ENCODE results near the gene KAZN.

Gene KAZN

DNA sequence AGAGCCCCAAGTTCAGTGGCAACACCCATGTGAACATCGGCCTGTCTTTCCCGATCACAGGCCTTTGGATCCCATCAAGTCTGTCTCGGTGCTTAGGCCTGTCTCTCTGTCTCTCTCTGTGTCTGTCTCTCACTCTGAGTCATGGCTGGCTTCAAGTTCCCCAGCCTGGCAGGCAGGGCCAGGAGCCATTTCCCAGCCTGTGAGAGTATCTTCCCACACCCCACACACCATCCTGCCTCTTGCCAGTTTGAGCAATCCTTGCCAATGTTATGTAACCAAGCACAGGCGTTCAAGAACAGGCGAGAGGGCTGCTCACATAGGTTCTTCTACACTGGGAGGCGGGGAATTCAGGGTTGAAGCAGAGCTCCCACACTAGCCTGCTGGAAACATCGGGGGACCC lies 485.1 kb downstream of the KAZN start:
- TF ChIP-seq, protein P1, sequence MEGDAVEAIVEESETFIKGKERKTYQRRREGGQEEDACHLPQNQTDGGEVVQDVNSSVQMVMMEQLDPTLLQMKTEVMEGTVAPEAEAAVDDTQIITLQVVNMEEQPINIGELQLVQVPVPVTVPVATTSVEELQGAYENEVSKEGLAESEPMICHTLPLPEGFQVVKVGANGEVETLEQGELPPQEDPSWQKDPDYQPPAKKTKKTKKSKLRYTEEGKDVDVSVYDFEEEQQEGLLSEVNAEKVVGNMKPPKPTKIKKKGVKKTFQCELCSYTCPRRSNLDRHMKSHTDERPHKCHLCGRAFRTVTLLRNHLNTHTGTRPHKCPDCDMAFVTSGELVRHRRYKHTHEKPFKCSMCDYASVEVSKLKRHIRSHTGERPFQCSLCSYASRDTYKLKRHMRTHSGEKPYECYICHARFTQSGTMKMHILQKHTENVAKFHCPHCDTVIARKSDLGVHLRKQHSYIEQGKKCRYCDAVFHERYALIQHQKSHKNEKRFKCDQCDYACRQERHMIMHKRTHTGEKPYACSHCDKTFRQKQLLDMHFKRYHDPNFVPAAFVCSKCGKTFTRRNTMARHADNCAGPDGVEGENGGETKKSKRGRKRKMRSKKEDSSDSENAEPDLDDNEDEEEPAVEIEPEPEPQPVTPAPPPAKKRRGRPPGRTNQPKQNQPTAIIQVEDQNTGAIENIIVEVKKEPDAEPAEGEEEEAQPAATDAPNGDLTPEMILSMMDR (IDR thresholded peaks at IDR 0.05; ENCODE audit: low read depth, low read length, missing control alignments), result no peak
- DNase-seq (ENCODE audit: low read depth), result no peak
- H3K4me3 ChIP-seq (ENCODE audit: low read depth, low read length), result no peak overlapping the region

GRCh38 chr1:15088281-15088971 lies 489.9 kb downstream of the KAZN start:
- H3K4me3 ChIP-seq (ENCODE audit: low read depth, low read length), result no peak overlapping the region
- TF ChIP-seq, protein P1 (IDR thresholded peaks at IDR 0.05; ENCODE audit: low read depth, low read length, missing control alignments), result no peak
- no peak for DNase-seq (ENCODE audit: low read depth)

DNA sequence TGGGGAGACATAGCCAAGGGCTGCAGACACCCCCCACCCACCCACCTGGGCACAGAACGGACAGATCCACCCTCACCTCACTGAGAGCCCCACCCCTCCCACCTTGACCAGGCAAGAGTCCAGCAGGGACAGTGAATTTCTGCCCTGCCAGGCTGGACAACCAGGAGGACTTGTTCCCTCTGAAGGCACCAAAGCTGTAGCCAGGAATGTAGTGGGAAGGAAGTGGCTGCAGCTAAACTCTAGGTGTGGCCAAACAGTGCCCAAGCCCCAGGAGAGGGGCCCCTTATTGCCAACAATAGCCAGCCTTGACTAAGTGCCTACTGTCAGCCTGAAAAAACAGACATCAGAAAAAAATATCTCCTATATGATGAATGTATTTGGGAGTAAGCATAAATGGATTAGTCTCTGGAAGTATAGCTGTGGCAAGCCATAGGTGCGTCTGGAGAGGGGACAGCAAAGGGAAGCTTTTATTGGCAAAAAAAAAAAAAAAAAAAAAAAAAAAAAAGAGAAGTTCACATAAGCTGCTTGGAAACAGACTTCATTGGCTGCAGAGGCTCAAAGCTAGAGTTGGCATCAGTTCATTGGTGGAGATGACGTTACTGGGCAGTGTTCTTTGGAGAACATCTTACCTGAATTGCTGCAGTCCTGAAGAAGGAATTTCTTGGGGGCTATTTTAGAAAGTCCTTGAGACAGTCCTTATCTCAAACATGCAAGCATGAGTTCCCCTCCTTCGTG lies 490.9 kb downstream of the KAZN start:
- TF ChIP-seq, protein P1 (IDR thresholded peaks at IDR 0.05; ENCODE audit: low read depth, low read length, missing control alignments), result no peak
- no peak overlapping the region for H3K4me3 ChIP-seq (ENCODE audit: low read depth, low read length)
- DNase-seq (ENCODE audit: low read depth), result no peak

DNA sequence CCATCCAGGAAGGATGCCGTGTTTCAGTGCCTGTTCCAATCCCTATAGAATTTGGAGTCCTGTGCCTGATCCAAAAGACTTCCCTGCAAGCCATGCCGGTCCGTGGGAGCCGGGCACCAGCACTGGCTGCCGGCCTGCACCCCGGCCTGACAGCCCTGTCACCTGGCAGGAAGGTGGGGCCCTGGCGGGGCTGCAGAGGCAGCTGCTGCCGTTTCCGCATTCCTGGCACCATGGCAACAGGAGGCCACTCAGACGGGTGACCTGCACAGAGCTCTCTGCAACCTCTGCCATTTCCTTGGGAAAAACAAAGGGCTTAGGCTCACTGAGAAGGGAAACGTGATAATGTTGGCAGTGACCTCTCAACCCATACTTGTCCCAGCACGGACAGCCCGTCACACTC lies 491.9 kb downstream of the KAZN start:
- TF ChIP-seq, protein P1 (IDR thresholded peaks at IDR 0.05; ENCODE audit: low read depth, low read length, missing control alignments), result no peak
- H3K4me3 ChIP-seq (ENCODE audit: low read depth, low read length), result no peak overlapping the region
- DNase-seq (ENCODE audit: low read depth), result no peak

DNA sequence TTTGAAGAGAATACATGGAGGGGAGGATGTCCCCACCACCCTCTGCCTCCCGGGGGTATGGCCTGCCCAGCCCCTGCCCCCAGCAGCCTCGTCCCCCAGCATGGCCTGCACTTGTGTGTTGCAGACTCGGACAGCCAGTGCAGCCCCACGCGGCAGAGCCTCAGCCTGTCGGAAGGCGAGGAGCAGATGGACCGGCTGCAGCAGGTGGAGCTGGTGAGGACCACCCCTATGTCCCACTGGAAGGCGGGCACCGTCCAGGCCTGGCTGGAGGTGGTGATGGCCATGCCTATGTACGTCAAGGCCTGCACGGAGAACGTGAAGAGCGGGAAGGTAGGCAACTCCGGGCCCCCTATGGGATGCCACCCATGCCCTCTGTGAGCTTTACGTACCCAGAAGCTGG lies 495.6 kb downstream of the KAZN start:
- TF ChIP-seq, protein P1 (IDR thresholded peaks at IDR 0.05; ENCODE audit: low read depth, low read length, missing control alignments), result no peak
- H3K4me3 ChIP-seq (ENCODE audit: low read depth, low read length), result no peak overlapping the region
- no peak for DNase-seq (ENCODE audit: low read depth)

- no peak overlapping the region for H3K4me3 ChIP-seq (ENCODE audit: low read depth, low read length)
- no peak for DNase-seq (ENCODE audit: low read depth)
- TF ChIP-seq, protein P1 (IDR thresholded peaks at IDR 0.05; ENCODE audit: low read depth, low read length, missing control alignments), result no peak
These were observed 496.4 kb downstream of the KAZN start for GRCh38 chr1:15094719-15095495.

Measured in GM12864 (cell line).